HG03432 (cell line): ENCODE measurements around the gene CLPSL1.

Experiments
- ATAC-seq: cut with Tn5 transposase; IDR thresholded peaks from one replicate; pipeline ENCODE4 v1.9.1; 2021; ENCODE audit warnings: mild to moderate bottlenecking, moderate library complexity; ENCODE audit not compliant: unreplicated experiment

The CLPSL1 gene

GRCh38 chr6:35757456-35758123 is 23.2 kb upstream of the CLPSL1 start:
- ATAC-seq = no peak

- no peak for ATAC-seq
Observed at GRCh38 chr6:35759426-35759825, 21.4 kb upstream of the CLPSL1 start.

- no peak for ATAC-seq
Observed at GRCh38 chr6:35765739-35766138, 15.1 kb upstream of the CLPSL1 start.

- ATAC-seq = no peak
Observed at GRCh38 chr6:35769211-35769610, 11.6 kb upstream of the CLPSL1 start.

- no peak for ATAC-seq
Observed at GRCh38 chr6:35771343-35771627, 9.5 kb upstream of the CLPSL1 start.

GRCh38 chr6:35774116-35774794 is 6.6 kb upstream of the CLPSL1 start:
- ATAC-seq = no peak

GRCh38 chr6:35775031-35775430 is 5.8 kb upstream of the CLPSL1 start:
- no peak for ATAC-seq

GRCh38 chr6:35776364-35777215 is 4.2 kb upstream of the CLPSL1 start, which contains the start of gene CLPSL2:
Gene CLPSL2 (plus strand): TSS chr6:35776598. CDS start chr6:35776619, 21 bp downstream.
- no peak for ATAC-seq

- ATAC-seq = no peak
Observed at GRCh38 chr6:35777356-35778102, 3.3 kb upstream of the CLPSL1 start.

GRCh38 chr6:35778437-35778836 is 2.4 kb upstream of the CLPSL1 start:
- no peak for ATAC-seq

GRCh38 chr6:35781290-35781689 is 471 bp downstream of the CLPSL1 start:
- no peak for ATAC-seq

GRCh38 chr6:35782424-35782823 is 1.6 kb downstream of the CLPSL1 start:
- ATAC-seq = no peak

GRCh38 chr6:35784200-35784599 is 3.4 kb downstream of the CLPSL1 start:
- ATAC-seq = no peak

- no peak for ATAC-seq
Observed at GRCh38 chr6:35786272-35786671, 5.5 kb downstream of the CLPSL1 start.

GRCh38 chr6:35786810-35787209 is 6.0 kb downstream of the CLPSL1 start:
- no peak for ATAC-seq

GRCh38 chr6:35787266-35788218 is 6.7 kb downstream of the CLPSL1 start:
- no peak for ATAC-seq

- ATAC-seq = no peak
Observed at GRCh38 chr6:35788423-35788982, 7.7 kb downstream of the CLPSL1 start.

- ATAC-seq = no peak
Observed at GRCh38 chr6:35790683-35791082, 9.9 kb downstream of the CLPSL1 start.

GRCh38 chr6:35794536-35795452 is 14.0 kb downstream of the CLPSL1 start:
- no peak for ATAC-seq
